Measurements from ENCODE around the gene ATXN1.

GRCh38 chr6:16472349-16473069 lies 288.8 kb downstream of the ATXN1 start:
- TF ChIP-seq CTCF (IDR thresholded peaks at IDR 0.05) (no peak), EP300 (IDR thresholded peaks at IDR 0.05) (no peak), POLR2A (IDR thresholded peaks at IDR 0.05) (no peak)
